ENCODE data around the gene TAF4.

DNA sequence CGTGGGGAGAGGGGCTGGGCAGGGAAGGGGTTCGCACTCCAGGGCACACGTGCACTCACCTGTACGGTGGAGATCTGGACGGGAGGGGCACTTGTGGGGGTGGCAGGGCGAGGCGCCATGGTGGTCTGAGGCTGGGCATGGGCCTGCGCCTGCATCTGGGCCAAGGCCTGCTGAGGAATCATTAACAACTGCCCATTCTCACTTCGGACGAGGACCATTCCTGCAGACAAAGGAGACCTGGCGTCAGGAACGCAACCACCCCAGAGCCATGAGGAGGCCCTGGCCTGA, 51.2 kb downstream of the TAF4 start:
- TF ChIP-seq, protein P1, sequence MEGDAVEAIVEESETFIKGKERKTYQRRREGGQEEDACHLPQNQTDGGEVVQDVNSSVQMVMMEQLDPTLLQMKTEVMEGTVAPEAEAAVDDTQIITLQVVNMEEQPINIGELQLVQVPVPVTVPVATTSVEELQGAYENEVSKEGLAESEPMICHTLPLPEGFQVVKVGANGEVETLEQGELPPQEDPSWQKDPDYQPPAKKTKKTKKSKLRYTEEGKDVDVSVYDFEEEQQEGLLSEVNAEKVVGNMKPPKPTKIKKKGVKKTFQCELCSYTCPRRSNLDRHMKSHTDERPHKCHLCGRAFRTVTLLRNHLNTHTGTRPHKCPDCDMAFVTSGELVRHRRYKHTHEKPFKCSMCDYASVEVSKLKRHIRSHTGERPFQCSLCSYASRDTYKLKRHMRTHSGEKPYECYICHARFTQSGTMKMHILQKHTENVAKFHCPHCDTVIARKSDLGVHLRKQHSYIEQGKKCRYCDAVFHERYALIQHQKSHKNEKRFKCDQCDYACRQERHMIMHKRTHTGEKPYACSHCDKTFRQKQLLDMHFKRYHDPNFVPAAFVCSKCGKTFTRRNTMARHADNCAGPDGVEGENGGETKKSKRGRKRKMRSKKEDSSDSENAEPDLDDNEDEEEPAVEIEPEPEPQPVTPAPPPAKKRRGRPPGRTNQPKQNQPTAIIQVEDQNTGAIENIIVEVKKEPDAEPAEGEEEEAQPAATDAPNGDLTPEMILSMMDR (IDR thresholded peaks at IDR 0.05 in 4 of 5, conservative IDR thresholded peaks at IDR 0.05 in 1 of 5): no peak
- TF ChIP-seq POLR2A (IDR thresholded peaks at IDR 0.05): no peak

Measured in gastrocnemius medialis (tissue), 4 donors.